HFFc6 (cell line): ENCODE results near the gene PARD3. TPM values are rescaled to one million over a fixed set of nuclear protein-coding genes. Genes with fewer than 3 reads are reported as not detected.

ENCODE experiments used
- DNase-seq: peaks from one replicate; pipeline ENCODE4 v3.0.0-alpha.2; 2018
- H3K27ac Mint-ChIP-seq: 2 replicates; pipeline ENCODE4 v1.8.0; 2020; ENCODE audit warnings: mild to moderate bottlenecking, mixed read lengths
- H3K27me3 Mint-ChIP-seq: 2 replicates; pipeline ENCODE4 v1.8.0; 2021; ENCODE audit warnings: mild to moderate bottlenecking, moderate library complexity, mixed read lengths; ENCODE audit not compliant: insufficient read depth
- H3K36me3 Mint-ChIP-seq: 2 replicates; pipeline ENCODE4 v1.8.0; 2021; ENCODE audit warnings: low read depth, mixed read lengths
- H3K4me1 Mint-ChIP-seq: 2 replicates; pipeline ENCODE4 v1.8.0; 2020; ENCODE audit warnings: low read depth, mixed read lengths
- H3K4me3 Mint-ChIP-seq: 2 replicates; pipeline ENCODE4 v1.8.0; 2020; ENCODE audit warnings: mild to moderate bottlenecking, moderate library complexity, mixed read lengths
- H3K9me3 Mint-ChIP-seq: 2 replicates; pipeline ENCODE4 v1.8.0; 2020; ENCODE audit warnings: mild to moderate bottlenecking, mixed read lengths
- CTCF ChIP-seq: fragments of 200-600 bp; sonication (generic); IDR thresholded peaks from 2 replicates; pipeline ENCODE4 v1.5.0; 2021; ENCODE audit warnings: antibody characterized with exemption, mild to moderate bottlenecking
- total RNA-seq, 6 experiments: library from RNA; stranded (reverse); fragmentation: NEBNext Ultra II Directional; extraction: Animal tissue kit (Norgen Biotek cat#: 25700); gene quantifications; 2 replicates in 1 of 6; 3 replicates in 5 of 6; pipeline ENCODE4 v1.2.3, GENCODE V29; 2021

PARD3 gene
- total RNA-seq, 6 experiments from 2014 or later: 19.9 to 24.3 (median 23.1) TPM

GRCh38 chr10:34337917-34338316 lies 477.2 kb downstream of the PARD3 start:
- H3K27me3 Mint-ChIP-seq: no peaks in the 10 kb centered on the region
- H3K27ac Mint-ChIP-seq: no peak overlapping the region
- TF ChIP-seq CTCF: no peak

GRCh38 chr10:34335960-34336690 lies 479.0 kb downstream of the PARD3 start:
- Mint-ChIP-seq H3K27ac (no peak overlapping the region), H3K4me1 (peaks cover 11% of the 10 kb centered on the region; the same call in 1 of the 2 replicates)
- no peak for TF ChIP-seq CTCF

More at GRCh38 chr10:34337917-34338316, 477.2 kb downstream of the PARD3 start:
- Mint-ChIP-seq H3K9me3 (no peaks in the 10 kb centered on the region), H3K36me3 (0 out of 2 replicates have a peak, but pooled peaks cover 3% of the 10 kb centered on the region), H3K4me1 (peaks cover 11% of the 10 kb centered on the region; the same call in 1 of the 2 replicates), H3K4me3 (no peak overlapping the region)
- DNase-seq: no peak

GRCh38 chr10:34334908-34335307 lies 480.2 kb downstream of the PARD3 start:
- 0 out of 2 replicates have a peak, but pooled peaks cover 3% of the 10 kb centered on the region for H3K36me3 Mint-ChIP-seq
- no peak overlapping the region for H3K27ac Mint-ChIP-seq
- H3K27me3 Mint-ChIP-seq: no peaks in the 10 kb centered on the region
- no peak overlapping the region for H3K4me3 Mint-ChIP-seq
- TF ChIP-seq CTCF: no peak
- no peaks in the 10 kb centered on the region for H3K9me3 Mint-ChIP-seq
- H3K4me1 Mint-ChIP-seq: peaks cover 2% of the 10 kb centered on the region; the same call in 1 of the 2 replicates
- no peak for DNase-seq

More at GRCh38 chr10:34335960-34336690, 479.0 kb downstream of the PARD3 start:
- no peak for DNase-seq
- H3K9me3 Mint-ChIP-seq: no peaks in the 10 kb centered on the region
- H3K27me3 Mint-ChIP-seq: no peaks in the 10 kb centered on the region
- H3K4me3 Mint-ChIP-seq: no peak overlapping the region
- 0 out of 2 replicates have a peak, but pooled peaks cover 3% of the 10 kb centered on the region for H3K36me3 Mint-ChIP-seq

GRCh38 chr10:34333513-34333912 lies 481.6 kb downstream of the PARD3 start:
- Mint-ChIP-seq H3K4me1 (no peaks in the 10 kb centered on the region), H3K27me3 (no peaks in the 10 kb centered on the region), H3K27ac (no peak overlapping the region), H3K4me3 (no peak overlapping the region), H3K36me3 (0 out of 2 replicates have a peak, but pooled peaks cover 3% of the 10 kb centered on the region), H3K9me3 (no peaks in the 10 kb centered on the region)
- peak; percentile 9 for DNase-seq
- TF ChIP-seq CTCF: no peak

- TF ChIP-seq CTCF: no peak
- no peaks in the 10 kb centered on the region; the same call in 1 of the 2 replicates for H3K36me3 Mint-ChIP-seq
These were observed 487.9 kb downstream of the PARD3 start for GRCh38 chr10:34327184-34327583.

More at GRCh38 chr10:34327184-34327583, 487.9 kb downstream of the PARD3 start:
- DNase-seq: no peak
- peaks cover 18% of the 10 kb centered on the region for H3K4me1 Mint-ChIP-seq
- peaks cover 2% of the 10 kb centered on the region; the same call in 1 of the 2 replicates for H3K27me3 Mint-ChIP-seq
- no peaks in the 10 kb centered on the region for H3K9me3 Mint-ChIP-seq
- no peak overlapping the region for H3K4me3 Mint-ChIP-seq
- H3K27ac Mint-ChIP-seq: no peak overlapping the region
